Karpas-422 (cell line): ENCODE results near the gene GLRX5. TPM values are rescaled to one million over a fixed set of nuclear protein-coding genes. Genes with fewer than 3 reads are reported as not detected.

Experiments used
- DNase-seq: peaks from one replicate; pipeline ENCODE4 v3.0.0-alpha.2; 2015
- H2AFZ ChIP-seq: fragments of 200-600 bp; sonication (generic); 2 replicates; pipeline ENCODE4 v1.6.1; 2014; ENCODE audit warnings: antibody characterized with exemption, low read length, mixed read lengths
- H3K27ac ChIP-seq: fragments of 200-600 bp; sonication (generic); 2 replicates; pipeline ENCODE4 v1.5.1; 2014; ENCODE audit warnings: mild to moderate bottlenecking, low read length, moderate library complexity
- H3K27me3 ChIP-seq: fragments of 200-600 bp; sonication (generic); 2 replicates; pipeline ENCODE4 v1.6.1; 2014; ENCODE audit warnings: low read length, mixed read lengths
- H3K36me3 ChIP-seq: fragments of 200-600 bp; sonication (generic); 2 replicates; pipeline ENCODE4 v1.6.1; 2014; ENCODE audit warnings: low read length, mixed read lengths; ENCODE audit not compliant: insufficient read depth
- H3K4me1 ChIP-seq: fragments of 200-600 bp; sonication (generic); 2 replicates; pipeline ENCODE4 v1.6.1; 2014; ENCODE audit warnings: mild to moderate bottlenecking, low read length, mixed read lengths
- H3K4me2 ChIP-seq: fragments of 200-600 bp; sonication (generic); 2 replicates; pipeline ENCODE4 v1.6.1; 2014; ENCODE audit warnings: low read length, low read depth, mild to moderate bottlenecking; ENCODE audit not compliant: poor library complexity, severe bottlenecking
- H3K4me3 ChIP-seq: fragments of 200-600 bp; sonication (generic); 2 replicates; pipeline ENCODE4 v1.5.1; 2014; ENCODE audit warnings: mild to moderate bottlenecking, antibody characterized with exemption, low read length, mixed read lengths
- H3K79me2 ChIP-seq: fragments of 200-600 bp; sonication (generic); 2 replicates; pipeline ENCODE4 v1.6.1; 2014; ENCODE audit warnings: mild to moderate bottlenecking, low read length, mixed read lengths
- H3K9ac ChIP-seq: fragments of 200-600 bp; sonication (generic); 2 replicates; pipeline ENCODE4 v1.6.0; 2014; ENCODE audit warnings: low read length
- H3K9me2 ChIP-seq: fragments of 200-600 bp; sonication (generic), shearing (Covaris generic); replicated peaks from 2 replicates; pipeline ENCODE4 v1.6.0; 2014; ENCODE audit warnings: mild to moderate bottlenecking, low read length, moderate library complexity; ENCODE audit not compliant: insufficient read depth
- H3K9me3 ChIP-seq: fragments of 300-700, 200-600 bp; sonication (generic); 2 replicates; pipeline ENCODE4 v1.6.1; 2014; ENCODE audit warnings: low read length, mixed read lengths
- H4K20me1 ChIP-seq: fragments of 200-600 bp; sonication (generic); 2 replicates; pipeline ENCODE4 v1.6.1; 2014; ENCODE audit warnings: mild to moderate bottlenecking, antibody characterized with exemption, low read length, low read depth; ENCODE audit not compliant: insufficient read depth
- total RNA-seq: library from RNA; depleted of rRNA; stranded (reverse); fragments of >200 nt; shearing (Covaris generic); gene quantifications from 2 replicates; pipeline ENCODE4 v1.2.3, GENCODE V29; 2014; ENCODE audit warnings: low replicate concordance

GLRX5 gene
- total RNA-seq, 1 experiment from 2014 or later: 74.6 TPM

- Histone ChIP-seq H3K4me1 (no peaks in the 10 kb centered on the region), H3K9me3 (no peaks in the 10 kb centered on the region), H3K27me3 (no peaks in the 10 kb centered on the region), H3K79me2 (no peaks in the 10 kb centered on the region), H4K20me1 (peaks cover 7% of the 10 kb centered on the region), H3K36me3 (no peaks in the 10 kb centered on the region), H3K4me3 (no peak overlapping the region), H3K27ac (no peak overlapping the region), H3K9me2 (no peaks in the 10 kb centered on the region), H3K9ac (no peak overlapping the region), H2AFZ (no peak overlapping the region), H3K4me2 (no peak overlapping the region)
- DNase-seq: no peak
These were observed 22.4 kb downstream of the GLRX5 start for GRCh38 chr14:95557291-95557690.

DNA sequence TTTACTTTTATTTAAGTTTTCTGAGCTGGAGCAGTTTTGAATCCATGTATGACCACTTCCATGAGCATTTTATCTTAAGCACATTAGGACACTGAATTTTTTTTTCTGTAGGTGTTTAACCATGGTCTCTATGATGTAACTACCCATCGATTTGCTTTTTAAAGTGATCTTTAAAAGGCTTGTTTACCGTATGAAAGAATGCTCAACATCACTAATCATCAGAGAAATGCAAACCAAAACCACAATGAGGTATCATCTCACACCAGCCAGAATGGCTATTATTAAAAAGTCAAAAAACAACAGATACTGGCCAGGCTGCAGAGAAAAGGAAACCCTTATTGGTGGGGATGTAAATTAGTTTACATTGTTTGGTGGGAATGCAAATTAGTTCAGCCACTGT is 23.0 kb downstream of the GLRX5 start:
- Histone ChIP-seq H3K4me2 (no peak overlapping the region), H4K20me1 (peaks cover 7% of the 10 kb centered on the region), H3K79me2 (no peaks in the 10 kb centered on the region), H3K9me3 (no peaks in the 10 kb centered on the region), H3K4me1 (peaks cover 4% of the 10 kb centered on the region), H3K27me3 (no peaks in the 10 kb centered on the region), H2AFZ (no peak overlapping the region), H3K36me3 (no peaks in the 10 kb centered on the region), H3K27ac (no peak overlapping the region), H3K9ac (no peak overlapping the region), H3K9me2 (no peaks in the 10 kb centered on the region), H3K4me3 (no peak overlapping the region)
- no peak for DNase-seq

GRCh38 chr14:95559203-95559602 is 24.4 kb downstream of the GLRX5 start:
- H3K9ac ChIP-seq: no peak overlapping the region
- H3K9me2 ChIP-seq: no peaks in the 10 kb centered on the region
- H3K9me3 ChIP-seq: no peaks in the 10 kb centered on the region
- DNase-seq: no peak
- no peak overlapping the region for H3K27ac ChIP-seq
- no peaks in the 10 kb centered on the region for H3K79me2 ChIP-seq
- H4K20me1 ChIP-seq: no peaks in the 10 kb centered on the region
- peaks cover 9% of the 10 kb centered on the region for H3K4me1 ChIP-seq
- H2AFZ ChIP-seq: no peak overlapping the region
- H3K36me3 ChIP-seq: no peaks in the 10 kb centered on the region
- no peak overlapping the region for H3K4me2 ChIP-seq
- H3K4me3 ChIP-seq: no peak overlapping the region
- H3K27me3 ChIP-seq: no peaks in the 10 kb centered on the region

GRCh38 chr14:95561001-95561412 is 26.2 kb downstream of the GLRX5 start:
- H3K9me3 ChIP-seq: no peaks in the 10 kb centered on the region
- no peaks in the 10 kb centered on the region for H3K79me2 ChIP-seq
- H3K9ac ChIP-seq: no peak overlapping the region
- no peak overlapping the region for H3K4me3 ChIP-seq
- no peaks in the 10 kb centered on the region for H4K20me1 ChIP-seq
- no peak overlapping the region for H3K27ac ChIP-seq
- no peaks in the 10 kb centered on the region for H3K36me3 ChIP-seq
- no peak overlapping the region for H2AFZ ChIP-seq
- H3K4me2 ChIP-seq: no peak overlapping the region
- no peaks in the 10 kb centered on the region for H3K27me3 ChIP-seq
- no peaks in the 10 kb centered on the region for H3K9me2 ChIP-seq
- H3K4me1 ChIP-seq: peaks cover 9% of the 10 kb centered on the region
- peak; percentile 98 for DNase-seq

DNA sequence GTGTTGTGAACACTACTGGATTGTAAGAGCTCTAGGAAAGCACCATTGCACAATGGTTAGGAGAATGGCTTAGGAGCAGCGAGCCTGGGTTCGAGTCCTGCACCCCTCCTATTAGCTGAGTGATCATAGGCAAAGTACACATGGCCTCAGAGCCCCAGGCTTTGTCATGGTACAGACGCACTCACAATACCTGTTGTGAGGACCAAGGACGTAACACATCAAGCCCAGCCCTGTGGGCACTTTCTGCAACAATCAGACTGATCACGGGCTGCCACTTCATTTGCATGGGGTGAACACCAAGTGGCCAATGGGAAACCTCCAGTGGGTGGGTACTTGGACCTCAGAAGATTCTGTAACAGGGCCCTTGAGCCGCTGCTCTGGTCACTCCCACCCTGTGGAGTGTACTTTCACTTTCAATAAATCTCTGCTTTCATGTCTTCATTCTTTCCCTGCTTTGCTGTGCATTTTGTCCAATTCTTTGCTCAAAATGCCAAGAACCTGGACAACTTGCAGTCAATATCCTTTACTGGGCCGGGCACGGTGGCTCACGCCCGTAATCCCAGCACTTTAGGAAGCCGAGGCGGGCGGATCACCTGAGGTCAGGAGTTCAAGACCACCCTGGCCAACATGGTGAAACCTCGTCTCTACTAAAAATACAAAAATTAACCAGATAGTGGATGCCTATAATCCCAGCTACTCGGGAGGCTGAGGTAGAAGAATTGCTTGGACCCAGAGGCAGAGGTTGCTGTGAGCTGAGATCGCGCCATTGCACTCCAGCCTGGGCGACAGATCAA is 28.2 kb downstream of the GLRX5 start:
- H3K9ac ChIP-seq: no peak overlapping the region
- H3K4me3 ChIP-seq: no peak overlapping the region
- no peaks in the 10 kb centered on the region for H3K9me3 ChIP-seq
- no peak overlapping the region for H2AFZ ChIP-seq
- H3K27ac ChIP-seq: no peak overlapping the region
- no peaks in the 10 kb centered on the region for H3K79me2 ChIP-seq
- H3K27me3 ChIP-seq: no peaks in the 10 kb centered on the region
- H3K36me3 ChIP-seq: no peaks in the 10 kb centered on the region
- H3K4me1 ChIP-seq: peaks cover 9% of the 10 kb centered on the region
- peak; percentile 53 for DNase-seq
- no peaks in the 10 kb centered on the region for H3K9me2 ChIP-seq
- no peaks in the 10 kb centered on the region for H4K20me1 ChIP-seq
- peak overlapping the region; percentile 8 for H3K4me2 ChIP-seq

GRCh38 chr14:95564060-95564459 is 29.2 kb downstream of the GLRX5 start:
- no peak overlapping the region for H3K4me2 ChIP-seq
- H3K27ac ChIP-seq: no peak overlapping the region
- H3K79me2 ChIP-seq: no peaks in the 10 kb centered on the region
- H3K9me2 ChIP-seq: no peaks in the 10 kb centered on the region
- H3K27me3 ChIP-seq: no peaks in the 10 kb centered on the region
- DNase-seq: no peak
- peaks cover 9% of the 10 kb centered on the region for H3K4me1 ChIP-seq
- H3K4me3 ChIP-seq: no peak overlapping the region
- H3K36me3 ChIP-seq: no peaks in the 10 kb centered on the region
- H3K9me3 ChIP-seq: no peaks in the 10 kb centered on the region
- no peaks in the 10 kb centered on the region for H4K20me1 ChIP-seq
- H3K9ac ChIP-seq: no peak overlapping the region
- H2AFZ ChIP-seq: no peak overlapping the region

GRCh38 chr14:95569440-95569839 is 34.6 kb downstream of the GLRX5 start:
- Histone ChIP-seq H3K36me3 (no peaks in the 10 kb centered on the region), H3K4me1 (peaks cover 7% of the 10 kb centered on the region), H3K9me2 (no peaks in the 10 kb centered on the region), H4K20me1 (no peaks in the 10 kb centered on the region), H3K27ac (no peak overlapping the region), H3K9ac (no peak overlapping the region), H2AFZ (no peak overlapping the region), H3K27me3 (no peaks in the 10 kb centered on the region), H3K9me3 (no peaks in the 10 kb centered on the region), H3K4me2 (no peak overlapping the region), H3K79me2 (no peaks in the 10 kb centered on the region), H3K4me3 (no peak overlapping the region)
- DNase-seq: peak; percentile 58

- Histone ChIP-seq H3K9me3 (no peaks in the 10 kb centered on the region), H2AFZ (no peak overlapping the region), H3K36me3 (no peaks in the 10 kb centered on the region), H3K9me2 (no peaks in the 10 kb centered on the region), H3K27me3 (no peaks in the 10 kb centered on the region), H3K27ac (no peak overlapping the region), H4K20me1 (no peaks in the 10 kb centered on the region), H3K4me2 (no peak overlapping the region), H3K4me1 (peaks cover 40% of the 10 kb centered on the region), H3K4me3 (no peak overlapping the region), H3K79me2 (no peaks in the 10 kb centered on the region), H3K9ac (no peak overlapping the region)
- no peak for DNase-seq
These were observed 38.5 kb downstream of the GLRX5 start for GRCh38 chr14:95573313-95573712.
